ENCODE data around the gene MLLT10.
A peak's percentile ranks its signal among the peaks of the same experiment; 100 is the strongest.

Gene MLLT10

DNA sequence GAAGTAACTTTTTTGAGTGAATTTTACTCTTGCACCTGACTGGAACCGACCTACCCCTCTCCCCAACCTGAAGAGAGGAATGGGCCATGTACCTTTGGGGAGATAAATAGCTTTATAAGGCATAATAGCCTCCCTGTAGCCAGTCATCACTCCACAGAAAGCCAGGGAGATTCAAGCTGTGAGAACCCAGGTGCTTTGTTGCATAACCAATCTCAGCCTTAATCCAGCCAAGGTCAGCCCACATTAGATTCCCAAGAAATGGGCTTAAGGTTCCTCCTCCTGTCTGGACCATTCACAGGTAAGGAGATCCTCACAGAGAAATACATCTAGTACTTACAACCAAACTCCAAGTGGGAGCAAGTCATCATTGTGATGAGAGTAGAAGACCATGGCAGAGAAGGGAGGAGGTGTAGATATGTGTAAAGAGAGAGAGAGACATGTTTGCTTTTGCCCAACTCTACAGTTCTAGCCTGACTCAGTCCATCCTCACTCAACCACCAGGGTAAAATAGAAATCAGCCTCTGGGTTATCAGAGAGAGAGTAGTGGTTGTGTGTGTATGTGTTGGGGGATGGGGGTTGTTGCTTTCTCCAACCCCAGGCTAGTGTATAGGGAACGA, 32.2 kb upstream of the MLLT10 start:
- DNase-seq: no peak

- no peak for DNase-seq
These were observed 31.7 kb upstream of the MLLT10 start for GRCh38 chr10:21502348-21502740.

DNA sequence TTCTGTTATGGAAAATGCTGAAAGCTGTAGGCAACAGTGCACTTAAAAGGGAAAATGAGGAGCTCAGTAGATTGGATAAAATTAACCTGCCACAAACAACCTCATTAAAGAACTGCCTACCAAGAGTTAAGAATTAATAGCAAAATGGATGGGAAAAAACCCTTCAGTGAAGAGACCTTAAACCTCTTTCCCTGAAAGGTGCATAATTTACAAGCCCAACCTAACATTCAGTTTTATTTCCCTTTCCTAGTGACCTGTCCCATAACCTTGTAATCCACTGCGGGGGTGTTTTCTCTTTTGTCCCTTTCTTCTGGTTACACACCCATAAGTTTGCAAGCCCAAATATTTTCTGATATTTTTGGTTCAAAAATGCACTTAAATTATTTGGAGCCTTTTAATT, 30.5 kb upstream of the MLLT10 start:
- DNase-seq: no peak

DNA sequence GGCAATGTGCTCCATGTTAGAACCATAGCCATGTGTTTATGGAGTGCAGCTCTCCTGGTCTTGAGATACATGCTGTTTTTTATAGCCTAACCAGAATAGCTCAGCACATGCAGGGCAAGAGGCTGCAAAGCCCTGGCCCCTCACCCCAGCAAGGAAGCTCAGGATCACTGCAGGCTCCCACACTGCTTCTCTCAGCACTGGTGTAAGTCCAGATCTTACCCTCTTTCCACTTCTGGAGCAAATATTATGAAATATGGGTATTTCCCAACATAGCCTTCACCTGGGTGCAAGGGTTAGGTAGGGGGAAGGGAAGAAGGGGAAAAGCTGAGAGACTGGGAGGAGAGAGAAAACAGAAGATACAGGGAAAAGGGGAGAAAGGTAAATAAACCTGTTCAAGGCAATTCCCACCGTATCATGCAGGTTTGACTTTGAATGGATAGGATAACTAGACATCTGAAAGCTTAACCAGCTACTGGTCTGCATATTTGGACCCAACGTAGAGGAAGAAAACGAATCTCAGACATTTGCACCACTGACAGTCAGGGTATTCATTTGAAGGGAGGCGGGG, 28.2 kb upstream of the MLLT10 start:
- no peak for DNase-seq

DNA sequence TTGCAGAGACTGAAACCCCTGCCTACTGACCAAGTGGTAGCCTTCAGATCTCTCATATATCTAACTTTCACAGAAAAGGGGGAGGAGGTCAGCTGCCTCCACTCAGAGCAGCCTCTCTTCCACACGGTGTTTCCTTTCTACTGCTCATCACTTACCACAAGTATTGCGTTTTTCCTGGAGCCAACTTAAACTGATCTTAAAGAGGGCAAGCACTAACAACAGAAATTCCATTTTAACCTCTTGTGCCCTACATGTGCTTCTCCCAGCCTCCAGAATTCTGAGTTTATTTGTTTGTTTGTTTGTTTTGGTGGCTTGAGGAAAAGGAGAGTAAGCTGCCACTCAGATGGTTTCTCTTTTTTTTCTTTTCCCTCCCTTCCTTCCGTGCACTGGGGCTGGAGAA, 27.7 kb upstream of the MLLT10 start:
- no peak for DNase-seq

- no peak for DNase-seq
These were observed 26.9 kb upstream of the MLLT10 start for GRCh38 chr10:21507150-21507549.

GRCh38 chr10:21508706-21509331, 25.2 kb upstream of the MLLT10 start:
- DNase-seq: no peak

DNA sequence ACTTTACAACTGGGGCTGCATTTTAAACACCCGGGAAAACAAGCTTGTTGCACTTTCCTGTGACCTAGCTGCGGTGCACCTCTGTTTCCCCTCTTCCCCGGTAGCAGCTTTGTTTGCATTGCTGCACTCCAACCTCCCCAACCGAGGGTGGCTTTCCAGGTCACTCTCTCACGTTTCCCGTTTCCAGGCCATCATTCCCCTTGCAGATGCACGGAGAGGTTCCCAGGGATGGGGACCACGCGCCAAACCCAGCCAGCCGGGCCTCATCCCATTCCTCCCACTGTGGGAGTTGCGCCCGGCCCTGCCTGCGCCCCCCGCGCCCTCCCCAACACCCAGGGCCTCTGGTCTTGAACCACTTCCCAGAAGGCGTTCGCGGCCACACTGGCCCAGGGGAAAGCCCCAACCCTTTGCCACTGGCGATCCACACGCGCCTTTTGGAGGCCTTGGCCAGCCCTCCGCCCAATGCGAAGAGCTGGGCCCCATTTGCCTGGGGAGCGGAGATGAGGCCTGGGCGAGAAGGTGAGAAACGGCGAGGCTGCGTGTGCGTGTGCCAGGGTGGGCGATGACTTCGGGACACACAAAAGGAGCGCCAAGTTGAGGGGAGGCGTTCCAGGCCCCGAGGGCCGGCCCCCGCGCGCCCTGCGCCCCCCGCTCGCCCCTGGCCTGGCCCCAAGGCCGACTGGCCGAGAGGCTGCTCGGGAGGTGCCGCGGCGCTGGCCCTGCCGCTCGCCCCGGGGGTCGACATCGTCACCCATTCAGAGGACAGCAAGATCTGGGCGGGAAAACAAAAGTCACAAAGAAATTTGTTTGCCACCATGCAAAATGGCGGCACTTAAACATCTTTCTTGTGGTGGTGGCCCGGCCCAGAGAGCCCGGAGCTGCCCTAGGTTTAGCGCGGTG, 24.4 kb upstream of the MLLT10 start:
- DNase-seq: no peak

GRCh38 chr10:21510241-21511094, 23.6 kb upstream of the MLLT10 start:
- DNase-seq: no peak

GRCh38 chr10:21511095-21511570, 22.9 kb upstream of the MLLT10 start:
- no peak for DNase-seq

DNA sequence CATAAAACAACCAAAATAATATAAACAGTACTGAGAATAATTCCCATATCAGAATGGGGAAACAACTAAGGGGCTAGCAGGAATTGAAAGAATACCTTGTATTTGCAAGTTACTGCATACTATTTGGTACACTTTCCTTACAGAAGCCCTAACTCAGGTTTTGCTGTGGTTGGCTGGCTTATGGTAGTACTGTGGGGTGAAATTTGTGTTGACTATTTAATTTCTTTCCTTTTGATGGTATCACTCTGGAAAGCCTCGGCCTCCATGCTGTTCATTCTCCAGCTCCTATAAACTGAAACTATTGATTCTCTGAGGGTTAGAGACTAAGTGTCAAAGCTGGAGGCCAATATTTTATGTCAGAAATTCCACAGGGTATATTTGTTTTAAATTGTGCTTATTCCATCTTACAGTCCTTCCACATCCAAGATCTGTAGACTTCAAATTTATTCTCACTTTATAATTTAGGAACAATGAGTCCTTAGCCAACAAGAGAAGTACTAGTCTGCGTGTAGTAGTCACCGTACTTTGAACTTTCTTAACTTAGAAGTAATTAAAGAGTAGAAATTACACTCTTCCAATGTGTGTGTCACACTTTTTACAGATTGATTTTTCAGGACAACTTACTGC, 22.0 kb upstream of the MLLT10 start:
- no peak for DNase-seq

GRCh38 chr10:21512573-21513404, 21.2 kb upstream of the MLLT10 start:
- no peak for DNase-seq

DNA sequence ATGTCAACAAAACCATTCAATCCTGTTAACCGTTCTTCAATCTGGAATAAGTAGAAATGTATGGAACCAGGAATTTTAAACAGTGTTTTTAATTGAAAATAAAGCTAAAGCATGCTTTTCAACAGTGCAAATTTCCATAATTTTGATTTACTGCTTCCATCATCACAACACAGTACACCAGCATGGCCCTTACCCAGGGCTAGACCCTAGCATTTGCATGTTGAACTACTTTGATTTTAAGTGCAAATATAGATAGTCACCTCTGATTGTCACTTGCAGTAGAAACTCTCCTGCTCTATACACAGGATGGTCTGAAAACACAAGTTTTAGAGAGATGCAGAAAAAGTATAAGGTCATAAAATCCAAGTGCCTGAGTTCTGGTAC, 20.6 kb upstream of the MLLT10 start:
- DNase-seq: no peak

DNA sequence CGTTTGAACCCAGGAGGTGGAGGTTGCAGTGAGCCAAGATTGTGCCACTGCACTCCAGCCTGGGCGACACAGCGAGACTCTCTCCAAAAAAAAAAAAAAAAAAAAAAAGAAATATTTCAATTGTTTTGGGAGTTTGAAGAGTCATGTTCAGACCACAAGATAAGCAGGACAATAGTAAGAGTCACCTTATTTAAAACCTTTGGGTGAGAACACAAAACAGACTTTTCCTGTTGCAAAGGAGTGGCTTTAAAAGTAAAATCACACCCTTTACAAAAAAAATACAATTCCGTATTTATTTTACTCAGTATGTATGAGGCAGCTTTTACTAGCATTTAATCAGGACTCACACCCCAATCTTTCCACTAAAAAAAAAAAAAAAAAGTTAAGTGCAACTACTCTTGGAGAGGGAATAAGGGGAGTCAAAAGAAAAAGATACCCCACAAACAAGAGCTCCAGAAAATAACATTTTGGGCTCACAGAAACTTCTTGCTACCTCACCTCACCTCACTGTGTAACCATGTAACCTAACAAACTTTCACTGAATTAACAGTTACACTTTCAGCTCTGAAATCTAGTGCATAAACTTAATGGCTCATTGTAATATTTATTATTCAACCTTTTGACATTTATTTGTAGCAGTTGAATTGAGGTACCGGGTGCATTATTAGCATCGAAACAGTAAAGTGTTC, 19.8 kb upstream of the MLLT10 start:
- DNase-seq: no peak

GRCh38 chr10:21514818-21515351, 19.1 kb upstream of the MLLT10 start:
- no peak for DNase-seq

DNA sequence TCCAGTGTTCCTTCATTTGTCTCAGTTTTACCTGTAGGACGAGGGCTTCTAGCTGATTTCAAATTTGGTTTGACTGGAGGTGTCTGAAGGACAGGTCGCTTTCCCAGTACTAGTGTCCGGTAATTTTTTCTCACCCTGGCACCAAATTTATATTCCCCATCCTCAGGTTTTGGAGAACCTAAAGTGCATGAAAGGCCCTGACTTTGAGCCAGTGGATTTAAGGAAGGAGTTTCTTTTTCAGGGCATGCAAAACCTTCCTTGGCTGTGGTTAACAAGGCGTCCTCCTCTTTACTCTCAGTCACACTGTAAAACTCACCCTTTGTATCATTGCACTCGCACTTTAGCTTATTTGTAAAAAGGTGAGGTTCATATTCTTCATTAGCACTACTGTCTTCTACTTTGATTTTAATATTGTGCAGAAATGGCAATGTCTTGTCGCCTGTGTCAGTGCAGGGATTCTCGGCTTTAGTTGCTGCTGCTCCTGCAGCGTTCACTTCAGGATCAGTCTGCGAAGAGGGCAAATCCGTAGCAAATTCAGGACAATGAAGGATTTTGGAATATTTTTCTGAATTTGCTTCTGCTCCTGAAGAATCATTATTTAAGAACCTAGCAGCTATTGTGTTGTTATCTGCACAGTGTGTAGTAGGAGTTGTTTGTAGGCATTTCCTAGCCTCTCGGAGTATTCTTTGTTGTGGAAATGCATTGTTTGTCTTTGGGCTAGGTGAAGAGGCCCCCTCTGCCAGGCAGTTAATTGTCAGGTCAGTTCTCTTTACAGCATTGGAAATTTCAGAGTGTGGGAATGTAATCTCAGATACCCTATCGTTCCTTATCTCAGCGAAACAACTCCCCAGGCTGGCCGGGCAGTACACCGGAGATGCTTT, 18.4 kb upstream of the MLLT10 start:
- DNase-seq: no peak

GRCh38 chr10:21516242-21517131, 17.5 kb upstream of the MLLT10 start:
- peak; percentile 45 for DNase-seq
